Activated CD8-positive, alpha-beta memory T cell treated with anti-CD3 and anti-CD28 coated beads for 1 hour (primary cell): ENCODE data around the gene MRPL49.
"Not testable (repeated sequence)": the region's sequence is repeated elsewhere in the genome, so short reads cannot be mapped to it uniquely, and the experiment has no call there.

ENCODE experiments used
- DNase-seq, 2 donors: peaks; one replicate each; pipeline ENCODE4 v3.0.0-alpha.2; 2020; ENCODE audit warnings: low read depth in 1 of 2; ENCODE audit errors: extremely low read depth in 1 of 2

The MRPL49 gene

DNA sequence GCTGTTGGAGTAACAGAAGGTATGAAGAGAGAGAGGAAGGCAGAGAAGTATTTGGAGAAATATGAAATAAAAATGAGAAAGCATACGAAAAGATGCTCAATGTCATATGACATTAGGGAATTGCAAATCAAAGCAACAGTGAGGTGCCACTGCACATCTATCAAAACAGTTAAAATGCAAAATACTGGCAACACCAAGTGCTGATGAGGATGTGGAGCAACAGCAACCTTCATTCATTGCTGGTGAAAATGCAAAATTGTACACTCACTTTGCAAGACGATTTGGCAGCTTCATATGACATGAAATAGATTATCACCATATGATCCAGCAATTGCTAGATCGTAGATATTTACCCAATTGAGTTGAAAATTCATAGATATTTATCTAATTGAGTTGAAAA lies 38.5 kb downstream of the MRPL49 start:
- DNase-seq = no peak

DNA sequence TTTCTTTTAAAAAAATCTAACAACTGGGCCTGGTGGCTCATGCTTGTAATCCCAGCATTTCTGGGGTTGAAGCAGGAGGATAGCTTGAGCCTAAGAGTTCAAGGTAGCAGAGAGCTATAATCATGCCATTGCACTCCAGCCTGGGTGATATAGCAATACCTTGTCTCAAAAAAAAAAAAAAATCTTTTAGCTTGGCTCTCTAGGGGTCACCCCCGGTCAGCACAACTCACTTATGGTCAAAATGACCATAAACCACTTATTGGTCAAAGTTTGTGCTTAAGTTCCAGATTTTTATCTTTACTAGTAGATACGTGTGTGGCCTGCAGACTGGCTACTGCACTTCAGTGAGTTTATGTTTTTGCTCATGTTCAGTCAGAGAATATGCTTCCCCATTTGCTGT lies 41.6 kb downstream of the MRPL49 start:
- DNase-seq = no peak

- no peak for DNase-seq
Observed at GRCh38 chr11:65165410-65166317, 43.5 kb downstream of the MRPL49 start.

DNA sequence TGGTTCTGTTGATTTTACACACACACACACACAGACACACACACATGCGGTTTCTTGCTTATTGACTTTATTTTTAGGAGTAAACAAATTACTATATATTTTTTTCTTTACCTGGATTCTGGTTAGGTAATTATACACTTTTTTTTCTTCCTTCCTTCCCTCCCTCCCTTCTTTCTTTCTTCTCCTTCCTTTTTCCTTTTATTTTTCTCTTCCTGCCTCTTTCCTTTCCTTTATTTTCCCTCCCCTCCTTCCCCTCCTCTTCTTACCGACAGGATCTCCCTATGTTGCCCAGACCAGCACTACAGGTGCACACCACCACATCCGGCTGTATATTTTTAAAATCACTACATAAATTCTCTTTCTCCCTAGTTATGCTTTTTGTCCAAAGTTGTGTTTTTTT lies 44.8 kb downstream of the MRPL49 start:
- no peak for DNase-seq

DNA sequence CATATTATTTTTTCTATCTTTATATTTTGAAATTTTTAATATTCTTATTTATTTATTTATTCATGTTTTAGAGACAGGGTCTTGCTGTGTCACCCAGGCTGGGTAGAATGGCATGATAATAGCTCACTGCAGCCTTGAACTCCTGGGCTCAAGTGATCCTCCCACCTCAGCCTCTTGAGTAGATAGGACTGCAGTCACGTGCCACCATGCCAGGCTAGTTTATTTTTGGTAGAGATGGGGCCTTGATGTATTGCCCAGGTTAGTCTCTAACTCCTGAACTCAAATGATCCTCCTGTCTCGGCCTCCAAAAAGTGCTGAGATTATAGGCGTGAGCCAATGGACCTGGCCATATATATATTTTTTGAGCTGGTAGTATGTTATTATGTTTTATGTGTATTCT lies 45.5 kb downstream of the MRPL49 start:
- DNase-seq = no peak

GRCh38 chr11:65169164-65169641 lies 47.1 kb downstream of the MRPL49 start:
- DNase-seq = no peak

DNA sequence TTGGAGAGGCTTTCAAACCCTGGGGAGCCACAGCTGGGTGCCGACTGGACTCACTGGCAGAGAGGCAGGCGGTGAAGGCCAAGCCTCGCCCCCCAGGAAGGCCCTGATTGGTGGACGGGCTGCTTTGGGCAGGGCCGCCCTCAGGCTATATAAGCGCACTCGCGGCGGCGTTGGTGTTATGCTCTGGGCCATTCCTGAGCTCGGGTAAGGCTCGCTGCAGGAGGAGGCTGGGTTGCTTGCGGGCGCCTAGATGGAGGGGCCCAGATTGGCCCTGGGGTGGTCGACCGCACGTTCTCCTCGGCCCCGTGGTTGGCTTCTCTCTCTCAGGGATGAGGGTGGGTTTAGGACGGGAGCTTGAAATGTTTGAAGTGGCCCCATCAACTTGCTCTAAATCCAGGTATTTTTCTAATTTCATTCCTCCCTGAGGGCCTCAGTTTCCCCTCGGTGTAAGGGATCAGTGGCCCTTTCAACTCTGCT lies 48.0 kb downstream of the MRPL49 start, which contains the start of gene SPDYC:
TSS of gene SPDYC (plus strand) at position 176 of the 477 bp plus-strand sequence. CDS start 1,125 bp downstream, outside the sequence.
- no peak for DNase-seq

DNA sequence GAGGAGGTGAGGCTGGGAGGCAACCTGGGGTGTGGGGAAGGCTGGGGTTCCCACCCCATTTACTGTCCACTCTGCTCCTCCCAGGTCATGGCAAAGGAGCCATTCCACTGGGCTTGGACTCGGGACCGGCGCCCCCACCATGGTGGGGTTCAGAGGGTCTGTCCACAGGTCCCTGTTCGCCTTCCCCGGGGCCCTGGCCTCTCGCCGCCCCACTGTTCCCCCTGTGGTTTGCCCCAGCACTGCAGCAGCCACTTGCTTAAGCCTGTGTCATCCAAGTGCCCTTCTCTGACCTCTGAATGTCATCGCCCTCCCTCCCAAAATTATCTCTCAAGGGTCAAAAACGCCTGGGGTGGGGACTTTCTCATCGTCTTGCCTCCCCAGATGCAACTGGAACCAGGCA lies 50.5 kb downstream of the MRPL49 start:
- DNase-seq = no peak

DNA sequence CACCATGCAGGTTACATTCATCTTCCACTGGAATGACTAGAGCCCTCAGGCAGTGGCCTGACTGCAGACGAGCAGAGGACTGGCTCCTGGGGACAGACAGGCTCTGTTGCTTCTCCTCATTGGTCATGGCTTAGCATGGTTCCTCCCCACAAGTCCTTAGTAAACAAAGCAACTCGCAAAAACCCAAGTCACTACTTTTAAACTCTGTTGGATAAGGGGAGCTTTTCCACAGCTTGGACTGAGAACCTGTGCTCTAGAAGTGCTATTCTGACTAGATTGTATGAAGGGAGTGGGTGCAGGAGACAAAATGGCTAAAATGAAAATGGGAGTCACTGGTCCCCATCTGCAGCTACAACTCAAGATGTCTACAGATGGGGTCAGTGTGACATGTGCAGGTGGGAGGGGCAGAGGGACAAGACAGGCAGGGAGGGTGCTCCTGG lies 52.5 kb downstream of the MRPL49 start:
- not testable (repeated sequence) for DNase-seq
